Hepatocyte (in vitro differentiated cells): Measurements from ENCODE around the gene CD58. TPM values are rescaled to one million over a fixed set of nuclear protein-coding genes. Genes with fewer than 3 reads are reported as not detected.

Experiments used
- DNase-seq: peaks from one replicate; pipeline ENCODE4 v3.0.0-alpha.2; 2016; ENCODE audit warnings: low spot score
- H2AFZ ChIP-seq: fragments of 200-600 bp; sonication (generic); 2 replicates; pipeline ENCODE4 v1.6.0; 2016; ENCODE audit warnings: antibody characterized with exemption, mild to moderate bottlenecking
- H3K27ac ChIP-seq: fragments of 200-600 bp; sonication (generic); 2 replicates; pipeline ENCODE4 v1.5.1; 2016; ENCODE audit warnings: mild to moderate bottlenecking
- H3K27me3 ChIP-seq: fragments of 200-600 bp; sonication (generic); 2 replicates; pipeline ENCODE4 v1.6.1; 2016
- H3K36me3 ChIP-seq: fragments of 200-600 bp; sonication (generic); replicated peaks from 2 replicates; pipeline ENCODE4 v1.5.1; 2016; ENCODE audit warnings: low read depth; ENCODE audit not compliant: insufficient read depth
- H3K4me1 ChIP-seq: fragments of 200-600 bp; sonication (generic); 2 replicates; pipeline ENCODE4 v1.5.1; 2016; ENCODE audit warnings: mild to moderate bottlenecking, moderate library complexity; ENCODE audit not compliant: insufficient read depth
- H3K4me2 ChIP-seq: fragments of 200-600 bp; sonication (generic); 2 replicates; pipeline ENCODE4 v1.6.0; 2016
- H3K4me3 ChIP-seq: fragments of 200-600 bp; sonication (generic); 2 replicates; pipeline ENCODE4 v1.5.1; 2016; ENCODE audit warnings: mild to moderate bottlenecking
- H3K79me2 ChIP-seq: fragments of 200-600 bp; sonication (generic); 2 replicates; pipeline ENCODE4 v1.6.0; 2017; ENCODE audit warnings: mild to moderate bottlenecking
- H3K9me2 ChIP-seq: fragments of 200-600 bp; sonication (generic); replicated peaks from 2 replicates; pipeline ENCODE4 v1.6.0; 2017; ENCODE audit warnings: mild to moderate bottlenecking; ENCODE audit not compliant: insufficient read depth
- H3K9me3 ChIP-seq: fragments of 200-600 bp; sonication (generic); 2 replicates; pipeline ENCODE4 v1.5.1; 2016; ENCODE audit warnings: low read depth, mild to moderate bottlenecking
- H4K20me1 ChIP-seq: fragments of 200-600 bp; sonication (generic); 2 replicates; pipeline ENCODE4 v1.6.0; 2016; ENCODE audit warnings: mild to moderate bottlenecking; ENCODE audit not compliant: insufficient read depth, poor library complexity, severe bottlenecking
- CTCF ChIP-seq: fragments of 200-600 bp; sonication (generic); IDR thresholded peaks from 2 replicates; pipeline ENCODE4 v1.5.1; 2016; ENCODE audit warnings: antibody characterized with exemption, mild to moderate bottlenecking; ENCODE audit not compliant: poor library complexity
- EZH2 ChIP-seq: fragments of 200-600 bp; sonication (generic); IDR thresholded peaks from 2 replicates; pipeline ENCODE4 v1.6.1; 2016; ENCODE audit warnings: antibody characterized with exemption, mild to moderate bottlenecking, borderline replicate concordance
- EZH2phosphoT487 ChIP-seq: fragments of 200-600 bp; sonication (generic); IDR thresholded peaks from one replicate; pipeline ENCODE4 v1.6.1; 2018; ENCODE audit warnings: antibody characterized with exemption, mild to moderate bottlenecking, low read depth, moderate library complexity; ENCODE audit not compliant: unreplicated experiment, severe bottlenecking
- WGBS: methylation state at CpG from one replicate; pipeline ENCODE4 v1.1.6; 2016; ENCODE audit warnings: low lambda C conversion rate; ENCODE audit errors: missing lambda C conversion rate; 5-methylcytosine and 5-hydroxymethylcytosine counted together
- polyA plus RNA-seq: library from polyadenylated mRNA; unstranded; fragments of >200 nt; fragmentation: Nextera tagmentation; extraction: Ambion mirVana; gene quantifications from 2 replicates; pipeline ENCODE4 v1.2.1, GENCODE V29; 2016
- total RNA-seq: library from RNA; depleted of rRNA; stranded (reverse); fragments of >200 nt; gene quantifications from 2 replicates; pipeline ENCODE4 v1.2.3, GENCODE V29; 2014

Gene CD58
- total and polyA plus RNA-seq, 2 experiments from 2014 or later, result 14.4 to 26.9 TPM

- no peaks in the 10 kb centered on the region for H3K4me1 ChIP-seq
- H3K9me2 ChIP-seq, result no peaks in the 10 kb centered on the region
- WGBS, result 90% methylated on average over 1 of the region's 1 CpG
- no peaks in the 10 kb centered on the region for H4K20me1 ChIP-seq
- TF ChIP-seq EZH2 (no peak), EZH2phosphoT487 (no peak), CTCF (no peak)
- no peak for DNase-seq
- H3K27me3 ChIP-seq, result no peaks in the 10 kb centered on the region
- no peak overlapping the region for H3K4me3 ChIP-seq
- no peak overlapping the region for H2AFZ ChIP-seq
- no peaks in the 10 kb centered on the region for H3K79me2 ChIP-seq
- H3K27ac ChIP-seq, result no peak overlapping the region
- no peaks in the 10 kb centered on the region for H3K9me3 ChIP-seq
- H3K36me3 ChIP-seq, result no peaks in the 10 kb centered on the region
- no peak overlapping the region for H3K4me2 ChIP-seq
Observed at GRCh38 chr1:116528329-116529083, 42.3 kb downstream of the CD58 start.

GRCh38 chr1:116525440-116525839, 45.4 kb downstream of the CD58 start:
- no peak overlapping the region for H3K4me3 ChIP-seq
- no peak overlapping the region for H3K4me2 ChIP-seq
- H3K4me1 ChIP-seq, result no peaks in the 10 kb centered on the region
- H3K27ac ChIP-seq, result no peak overlapping the region
- 99% methylated on average over 2 of the region's 2 CpGs for WGBS
- no peaks in the 10 kb centered on the region for H3K9me2 ChIP-seq
- no peak for TF ChIP-seq CTCF
- no peak for TF ChIP-seq EZH2
- TF ChIP-seq EZH2phosphoT487, result no peak
- no peak overlapping the region for H2AFZ ChIP-seq
- H3K27me3 ChIP-seq, result no peaks in the 10 kb centered on the region
- no peak for DNase-seq
- H3K36me3 ChIP-seq, result no peaks in the 10 kb centered on the region
- H3K79me2 ChIP-seq, result no peaks in the 10 kb centered on the region
- H3K9me3 ChIP-seq, result no peaks in the 10 kb centered on the region
- H4K20me1 ChIP-seq, result no peaks in the 10 kb centered on the region

GRCh38 chr1:116521186-116521585, 49.6 kb downstream of the CD58 start:
- no peak overlapping the region for H3K4me2 ChIP-seq
- peak overlapping the region; percentile 61 for H3K27ac ChIP-seq

More at GRCh38 chr1:116521186-116521585, 49.6 kb downstream of the CD58 start:
- no peaks in the 10 kb centered on the region for H3K36me3 ChIP-seq
- 88% methylated on average over 3 of the region's 3 CpGs for WGBS
- H3K4me3 ChIP-seq, result no peak overlapping the region
- H3K27me3 ChIP-seq, result no peaks in the 10 kb centered on the region
- DNase-seq, result peak; percentile 23
- no peaks in the 10 kb centered on the region for H3K9me3 ChIP-seq
- no peaks in the 10 kb centered on the region for H3K79me2 ChIP-seq
- TF ChIP-seq EZH2phosphoT487 (no peak), CTCF (no peak)
- no peaks in the 10 kb centered on the region for H4K20me1 ChIP-seq
- no peak overlapping the region for H2AFZ ChIP-seq
- H3K4me1 ChIP-seq, result no peaks in the 10 kb centered on the region
- no peaks in the 10 kb centered on the region for H3K9me2 ChIP-seq
